HEK293 (cell line): ENCODE results near the gene SERPINA1.

Experiments
- CTCF ChIA-PET: fragments of 350-600 bp; formaldehyde crosslinking; extraction: SDS; loops from one replicate; lab custom pipeline; 2021; ENCODE audit warnings: antibody characterized with exemption; lab: Yijun Ruan, JAX
- POLR2A ChIA-PET: fragments of 300-600 bp; formaldehyde crosslinking; extraction: SDS; loops from one replicate; lab custom pipeline; 2020; ENCODE audit warnings: antibody characterized with exemption, inconsistent platforms; lab: Yijun Ruan, JAX
- H3K27ac ChIP-seq: fragments of 200-500 bp; sonication (Bioruptor generic); 2 replicates; pipeline ENCODE4 v1.5.1; 2014; ENCODE audit warnings: low read depth, low read length, control low read depth, inconsistent platforms; ENCODE audit errors: extremely low read depth
- H3K36me3 ChIP-seq, 2 experiments: fragments of 200-500 bp in 1 of 2; sonication (Bioruptor generic) in 1 of 2; 1 replicate in 1 of 2; 2 replicates in 1 of 2; pipeline ENCODE4 v1.5.1; 2014 to 2017; ENCODE audit warnings: inconsistent platforms in 2 of 2, low read length in 2 of 2; ENCODE audit not compliant: control insufficient read depth in 2 of 2, insufficient read depth in 1 of 2
- H3K4me1 ChIP-seq: fragments of 200-500 bp; sonication (Bioruptor generic); 2 replicates; pipeline ENCODE4 v1.5.1; 2014; ENCODE audit warnings: mild to moderate bottlenecking, low read length, inconsistent platforms; ENCODE audit not compliant: control insufficient read depth, insufficient read depth
- H3K4me3 ChIP-seq: 2 replicates; pipeline ENCODE4 v1.5.1; 2011; ENCODE audit warnings: low read depth, mild to moderate bottlenecking, control low read depth, low read length, moderate library complexity
- H3K9me3 ChIP-seq: fragments of 200-500 bp; sonication (Bioruptor generic); 2 replicates; pipeline ENCODE4 v1.5.1; 2014; ENCODE audit warnings: low read depth, low read length, inconsistent platforms; ENCODE audit not compliant: control insufficient read depth, insufficient read depth
- PBX3 ChIP-seq: sonication (generic); formaldehyde crosslinking; IDR thresholded peaks from 2 replicates; pipeline ENCODE4 v1.8.1; 2022; ENCODE audit warnings: mild to moderate bottlenecking, moderate library complexity, missing genetic modification reagents
- PRDM4 ChIP-seq: fragments of 450-650 bp; formaldehyde crosslinking; IDR thresholded peaks from 2 replicates; pipeline ENCODE4 v1.5.1; 2017; ENCODE audit warnings: missing biosample characterization, missing genetic modification characterization
- SCRT2 ChIP-seq: fragments of 450-650 bp; formaldehyde crosslinking; IDR thresholded peaks from 2 replicates; pipeline ENCODE4 v1.5.1; 2016; ENCODE audit warnings: missing biosample characterization, missing genetic modification characterization
- WT1 ChIP-seq: fragments of 450-650 bp; formaldehyde crosslinking; IDR thresholded peaks from 2 replicates; pipeline ENCODE4 v1.5.1; 2016; ENCODE audit warnings: missing biosample characterization, missing genetic modification characterization
- ZBTB10 ChIP-seq: fragments of 450-650 bp; formaldehyde crosslinking; IDR thresholded peaks from 2 replicates; pipeline ENCODE4 v1.5.1; 2016; ENCODE audit warnings: missing biosample characterization, missing genetic modification characterization
- ZBTB17 ChIP-seq: fragments of 450-650 bp; formaldehyde crosslinking; IDR thresholded peaks from 2 replicates; pipeline ENCODE4 v1.5.1; 2016; ENCODE audit warnings: missing biosample characterization, missing genetic modification characterization
- ZBTB21 ChIP-seq: fragments of 450-650 bp; formaldehyde crosslinking; IDR thresholded peaks from 2 replicates; pipeline ENCODE4 v1.5.1; 2017; ENCODE audit warnings: missing biosample characterization, missing genetic modification characterization
- ZIC2 ChIP-seq: fragments of 450-650 bp; formaldehyde crosslinking; IDR thresholded peaks from 2 replicates; pipeline ENCODE4 v1.5.1; 2016; ENCODE audit warnings: missing biosample characterization, missing genetic modification characterization
- ZNF350 ChIP-seq: fragments of 450-650 bp; formaldehyde crosslinking; IDR thresholded peaks from 2 replicates; pipeline ENCODE4 v1.5.0; 2017; ENCODE audit warnings: missing biosample characterization, mild to moderate bottlenecking, missing genetic modification characterization
- ZNF394 ChIP-seq: fragments of 450-650 bp; formaldehyde crosslinking; IDR thresholded peaks from 2 replicates; pipeline ENCODE4 v1.5.1; 2016; ENCODE audit warnings: missing biosample characterization, missing genetic modification characterization, mild to moderate bottlenecking, moderate library complexity, borderline replicate concordance
- ZNF596 ChIP-seq: fragments of 450-650 bp; IDR thresholded peaks from 2 replicates; pipeline ENCODE4 v1.5.0; 2018; ENCODE audit warnings: missing biosample characterization, mild to moderate bottlenecking, missing genetic modification characterization, moderate library complexity
- ZNF645 ChIP-seq: fragments of 450-650 bp; formaldehyde crosslinking; IDR thresholded peaks from 2 replicates; pipeline ENCODE4; 2016; ENCODE audit warnings: missing biosample characterization, missing genetic modification characterization
- ZNF776 ChIP-seq: fragments of 450-650 bp; formaldehyde crosslinking; IDR thresholded peaks from 2 replicates; pipeline ENCODE4 v1.5.0; 2017; ENCODE audit warnings: missing biosample characterization, missing genetic modification characterization, borderline replicate concordance
- ZNF791 ChIP-seq: fragments of 450-650 bp; formaldehyde crosslinking; IDR thresholded peaks from 2 replicates; pipeline ENCODE4 v1.5.1; 2016; ENCODE audit warnings: missing biosample characterization, missing genetic modification characterization

SERPINA1 gene

DNA sequence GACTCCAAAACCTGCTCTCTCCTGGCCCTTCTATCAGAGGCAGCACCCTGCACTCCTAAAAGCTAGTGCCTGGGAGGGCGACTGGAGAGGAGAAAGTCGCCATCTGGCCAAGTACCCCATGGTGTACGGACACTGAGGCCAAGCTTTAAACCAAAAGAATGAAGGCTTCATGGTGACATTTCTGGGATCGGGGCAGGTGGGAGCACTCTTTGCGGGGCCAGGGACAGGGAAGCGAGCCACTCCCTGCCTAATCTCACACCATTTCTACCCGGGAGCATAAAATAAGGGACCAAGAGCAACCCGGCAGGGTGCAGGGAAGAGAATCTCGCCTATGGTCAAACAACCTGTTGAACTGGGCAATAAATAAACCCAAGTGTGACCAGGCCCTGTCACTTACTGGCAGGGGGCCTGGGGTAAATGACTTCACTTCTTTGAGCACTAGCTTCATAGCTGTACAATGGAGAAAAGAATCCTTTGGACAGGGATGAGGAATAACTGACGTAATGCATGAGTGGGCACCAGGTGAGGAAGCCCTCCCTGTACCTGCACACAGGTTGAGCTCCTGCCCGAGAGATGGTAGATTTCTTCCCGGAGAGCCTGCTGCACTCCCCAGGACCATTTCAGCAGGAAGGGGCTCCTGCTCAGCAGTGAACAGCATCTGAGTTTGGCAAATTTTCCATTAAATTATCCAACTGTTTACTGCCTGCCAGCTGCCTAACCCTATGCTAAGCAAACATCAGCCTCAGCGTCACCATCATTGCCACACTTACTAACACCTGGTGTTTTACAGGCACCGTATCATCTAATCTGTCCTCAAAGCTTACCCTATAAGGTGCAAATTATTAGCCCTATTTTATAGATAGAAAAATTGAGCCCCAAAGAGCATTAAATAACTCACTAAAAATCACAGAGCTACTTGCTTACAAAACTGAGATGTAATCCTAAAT is 2.0 kb downstream of the SERPINA1 start (continued):
- TF ChIP-seq ZBTB10 (tag by site-specific recombination) (no peak), ZNF645 (tag by site-specific recombination) (no peak), ZNF776 (tag by site-specific recombination) (no peak), SCRT2 (tag by site-specific recombination) (peak; percentile 65), WT1 (tag by site-specific recombination) (no peak), PBX3 (CRISPR knock-in tag) (no peak), ZIC2 (peak; percentile 74)

DNA sequence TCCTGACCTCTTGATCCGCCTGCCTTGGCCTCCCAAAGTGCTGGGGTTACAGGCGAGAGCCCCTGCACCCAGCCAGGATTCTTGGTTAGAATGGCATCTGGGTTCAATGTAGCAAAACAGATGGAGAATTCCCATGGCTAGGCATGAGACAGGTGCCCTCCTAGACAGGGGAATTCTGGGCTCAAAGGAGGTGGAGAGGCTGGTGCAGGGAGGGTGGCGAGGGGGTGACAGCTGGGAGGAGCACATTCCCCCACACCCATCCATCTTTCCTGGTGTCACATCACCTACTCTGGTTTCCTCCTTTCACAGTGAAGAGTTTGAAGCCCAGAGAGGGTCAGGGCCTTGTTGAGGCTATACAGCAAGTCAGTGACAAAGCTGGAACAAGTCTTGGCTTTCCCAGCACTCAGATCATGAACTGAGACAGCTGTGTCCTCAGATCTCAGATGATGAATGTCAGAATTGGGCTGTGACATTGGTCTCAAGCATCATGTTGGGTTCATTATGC is 2.8 kb downstream of the SERPINA1 start:
- ChIA-PET CTCF (interaction anchor here (0.6 kb wide), 1 partner anchor 130 kb away, joined by 4 read pairs; no protein-coding TSS in a partner anchor), POLR2A (no interaction called here)
- no peak overlapping the region for H3K4me3 ChIP-seq
- TF ChIP-seq ZNF791 (tag by site-specific recombination): no peak
- TF ChIP-seq ZNF350 (tag by site-specific recombination): no peak
- no peak for TF ChIP-seq ZNF394 (tag by site-specific recombination)
- TF ChIP-seq ZBTB21 (tag by site-specific recombination): no peak
- TF ChIP-seq ZNF596 (tag by site-specific recombination): no peak
- no peak for TF ChIP-seq PRDM4 (tag by site-specific recombination)
- H3K4me1 ChIP-seq: no peaks in the 10 kb centered on the region
- H3K36me3 ChIP-seq: no peaks in the 10 kb centered on the region
- no peak overlapping the region for H3K27ac ChIP-seq
- no peaks in the 10 kb centered on the region for H3K9me3 ChIP-seq

GRCh38 chr14:94384342-94384741 is 4.1 kb downstream of the SERPINA1 start:
- H3K4me3 ChIP-seq: no peak overlapping the region
- H3K9me3 ChIP-seq: no peaks in the 10 kb centered on the region
- no peak overlapping the region for H3K27ac ChIP-seq
- H3K4me1 ChIP-seq: no peaks in the 10 kb centered on the region
- no peaks in the 10 kb centered on the region for H3K36me3 ChIP-seq
- ChIA-PET POLR2A (no interaction called here), CTCF (no interaction called here)
- TF ChIP-seq ZBTB17 (tag by site-specific recombination): no peak
